Smooth muscle cell (in vitro differentiated cells): ENCODE results near the gene CNIH2. TPM values are rescaled to one million over a fixed set of nuclear protein-coding genes. Genes with fewer than 3 reads are reported as not detected.
"Not testable (repeated sequence)": the region's sequence is repeated elsewhere in the genome, so short reads cannot be mapped to it uniquely, and the experiment has no call there.

Experiments
- DNase-seq: peaks from one replicate; lab custom pipeline; 2025; ENCODE audit not compliant: unreplicated experiment; lab: John Stamatoyannopoulos, UW
- H2AFZ ChIP-seq: fragments of 200-600 bp; sonication (generic); 2 replicates; pipeline ENCODE4 v1.6.0; 2016; ENCODE audit warnings: antibody characterized with exemption, low read depth, mild to moderate bottlenecking
- H3F3A ChIP-seq: fragments of 200-600 bp; sonication (generic); 2 replicates; pipeline ENCODE4 v1.6.0; 2017; ENCODE audit warnings: antibody characterized with exemption, low read depth
- H3K27ac ChIP-seq: fragments of 200-600 bp; sonication (generic); 2 replicates; pipeline ENCODE4 v1.5.1; 2016; ENCODE audit warnings: low read depth, mild to moderate bottlenecking
- H3K27me3 ChIP-seq: fragments of 200-600 bp; sonication (generic); 2 replicates; pipeline ENCODE4 v1.6.1; 2016; ENCODE audit warnings: low read depth, mild to moderate bottlenecking
- H3K36me3 ChIP-seq: fragments of 200-600 bp; sonication (generic); 2 replicates; pipeline ENCODE4 v1.5.1; 2016; ENCODE audit warnings: low read depth
- H3K4me1 ChIP-seq: fragments of 200-600 bp; sonication (generic); 2 replicates; pipeline ENCODE4 v1.5.1; 2016; ENCODE audit warnings: low read depth
- H3K4me2 ChIP-seq: fragments of 200-600 bp; sonication (generic); 2 replicates; pipeline ENCODE4 v1.6.0; 2016; ENCODE audit warnings: mild to moderate bottlenecking
- H3K4me3 ChIP-seq: fragments of 200-600 bp; sonication (generic); 2 replicates; pipeline ENCODE4 v1.5.1; 2016; ENCODE audit warnings: mild to moderate bottlenecking
- H3K79me2 ChIP-seq: fragments of 200-600 bp; sonication (generic); 2 replicates; pipeline ENCODE4 v1.6.0; 2016; ENCODE audit warnings: low read depth, mild to moderate bottlenecking
- H3K9ac ChIP-seq: fragments of 200-600 bp; sonication (generic); 2 replicates; pipeline ENCODE4 v1.6.0; 2016; ENCODE audit warnings: low read depth
- H3K9me3 ChIP-seq: fragments of 200-600 bp; sonication (generic); replicated peaks from 2 replicates; pipeline ENCODE4 v1.5.1; 2016; ENCODE audit warnings: low read depth
- H4K20me1 ChIP-seq: fragments of 200-600 bp; sonication (generic); 2 replicates; pipeline ENCODE4 v1.6.0; 2016; ENCODE audit warnings: low read depth
- WGBS: methylation state at CpG from one replicate; pipeline ENCODE4 v1.1.7; 2016; ENCODE audit warnings: low lambda C conversion rate; 5-methylcytosine and 5-hydroxymethylcytosine counted together
- polyA plus RNA-seq: library from polyadenylated mRNA; unstranded; fragments of >200 nt; fragmentation: Nextera tagmentation; extraction: Ambion mirVana; gene quantifications from 2 replicates; pipeline ENCODE4 v1.2.1, GENCODE V29; 2016
- total RNA-seq: library from RNA; depleted of rRNA; stranded (reverse); fragments of >200 nt; gene quantifications from 2 replicates; pipeline ENCODE4 v1.2.3, GENCODE V29; 2014
- TF ChIP-seq, protein P1 (sequence below): fragments of 200-600 bp; sonication (generic); IDR thresholded peaks from 2 replicates; pipeline ENCODE4 v1.5.1; 2017; ENCODE audit warnings: borderline replicate concordance, mild to moderate bottlenecking, antibody characterized with exemption; ENCODE audit not compliant: insufficient read depth, poor library complexity, severe bottlenecking

The CNIH2 gene
- total and polyA plus RNA-seq, 2 experiments from 2014 or later, result 12.2 to 17.0 TPM

DNA sequence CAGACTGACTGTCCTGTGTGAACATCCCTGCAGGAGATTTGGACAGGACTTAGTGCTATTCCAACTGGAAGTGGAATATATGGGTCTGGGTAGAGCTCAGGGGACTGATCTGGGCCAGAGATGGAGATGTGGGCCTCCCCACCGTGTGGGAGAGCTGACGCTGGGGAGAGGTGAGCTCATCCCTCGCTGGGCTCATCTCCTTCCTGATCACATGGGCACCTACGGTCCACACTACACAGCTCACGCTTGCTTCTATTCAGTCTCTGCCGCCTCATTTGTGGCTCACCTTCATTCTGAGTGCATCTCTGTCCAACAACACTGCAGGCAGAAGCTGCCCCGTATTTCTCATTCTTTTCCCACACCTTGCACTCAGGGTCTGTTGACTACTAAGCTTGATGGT is 26.2 kb upstream of the CNIH2 start:
- no peaks in the 10 kb centered on the region for H3K27me3 ChIP-seq
- H3K27ac ChIP-seq, result no peak overlapping the region
- no peak overlapping the region for H2AFZ ChIP-seq
- peaks cover 8% of the 10 kb centered on the region for H4K20me1 ChIP-seq
- no peak overlapping the region for H3K4me3 ChIP-seq
- no peaks in the 10 kb centered on the region for H3K4me1 ChIP-seq
- no peak overlapping the region for H3K4me2 ChIP-seq
- peaks cover 5% of the 10 kb centered on the region for H3F3A ChIP-seq
- H3K9me3 ChIP-seq, result no peaks in the 10 kb centered on the region
- DNase-seq, result no peak
- WGBS, result 85% methylated on average over 7 of the region's 7 CpGs
- no peak overlapping the region for H3K9ac ChIP-seq
- H3K79me2 ChIP-seq, result no peaks in the 10 kb centered on the region
- H3K36me3 ChIP-seq, result no peaks in the 10 kb centered on the region
- TF ChIP-seq, protein P1, sequence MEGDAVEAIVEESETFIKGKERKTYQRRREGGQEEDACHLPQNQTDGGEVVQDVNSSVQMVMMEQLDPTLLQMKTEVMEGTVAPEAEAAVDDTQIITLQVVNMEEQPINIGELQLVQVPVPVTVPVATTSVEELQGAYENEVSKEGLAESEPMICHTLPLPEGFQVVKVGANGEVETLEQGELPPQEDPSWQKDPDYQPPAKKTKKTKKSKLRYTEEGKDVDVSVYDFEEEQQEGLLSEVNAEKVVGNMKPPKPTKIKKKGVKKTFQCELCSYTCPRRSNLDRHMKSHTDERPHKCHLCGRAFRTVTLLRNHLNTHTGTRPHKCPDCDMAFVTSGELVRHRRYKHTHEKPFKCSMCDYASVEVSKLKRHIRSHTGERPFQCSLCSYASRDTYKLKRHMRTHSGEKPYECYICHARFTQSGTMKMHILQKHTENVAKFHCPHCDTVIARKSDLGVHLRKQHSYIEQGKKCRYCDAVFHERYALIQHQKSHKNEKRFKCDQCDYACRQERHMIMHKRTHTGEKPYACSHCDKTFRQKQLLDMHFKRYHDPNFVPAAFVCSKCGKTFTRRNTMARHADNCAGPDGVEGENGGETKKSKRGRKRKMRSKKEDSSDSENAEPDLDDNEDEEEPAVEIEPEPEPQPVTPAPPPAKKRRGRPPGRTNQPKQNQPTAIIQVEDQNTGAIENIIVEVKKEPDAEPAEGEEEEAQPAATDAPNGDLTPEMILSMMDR, result no peak

DNA sequence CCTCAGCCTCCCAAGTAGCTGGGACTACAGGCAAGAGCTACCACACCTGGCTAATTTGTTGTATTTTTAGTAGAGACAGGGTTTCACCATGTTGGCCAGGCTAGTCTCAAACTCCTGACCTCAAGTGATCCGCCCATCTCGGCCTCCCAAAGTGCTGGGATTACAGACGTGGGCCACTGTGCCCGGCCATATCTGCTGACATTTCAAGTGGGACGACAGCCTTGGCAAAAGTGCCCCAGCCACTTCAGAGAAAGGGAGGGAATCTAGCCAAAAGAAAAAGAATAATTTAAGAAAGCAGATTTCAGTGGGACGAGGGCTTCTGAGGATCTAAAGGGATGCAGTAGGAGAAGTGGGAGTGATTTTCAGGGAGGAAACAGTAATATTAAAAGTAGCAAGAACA is 24.9 kb upstream of the CNIH2 start:
- H3K79me2 ChIP-seq, H3K9ac ChIP-seq, H3K4me2 ChIP-seq, DNase-seq, H3K4me3 ChIP-seq, H3F3A ChIP-seq, H3K9me3 ChIP-seq, H4K20me1 ChIP-seq, H2AFZ ChIP-seq, H3K27ac ChIP-seq, H3K4me1 ChIP-seq, H3K27me3 ChIP-seq, H3K36me3 ChIP-seq: not testable (repeated sequence)
- WGBS, result 97% methylated on average over 6 of the region's 6 CpGs

DNA sequence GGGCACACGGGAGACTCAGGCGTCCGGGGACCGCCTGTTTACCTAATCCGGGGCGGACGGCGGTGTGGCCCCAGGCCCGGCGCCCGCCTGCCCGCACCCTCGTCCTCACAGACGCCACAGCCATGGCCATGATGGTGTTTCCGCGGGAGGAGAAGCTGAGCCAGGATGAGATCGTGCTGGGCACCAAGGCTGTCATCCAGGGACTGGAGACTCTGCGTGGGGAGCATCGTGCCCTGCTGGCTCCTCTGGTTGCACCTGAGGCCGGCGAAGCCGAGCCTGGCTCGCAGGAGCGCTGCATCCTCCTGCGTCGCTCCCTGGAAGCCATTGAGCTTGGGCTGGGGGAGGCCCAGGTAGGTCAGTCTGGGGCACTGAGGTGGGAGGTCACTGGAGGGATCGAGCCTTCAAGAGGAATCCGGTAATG is 19.5 kb upstream of the CNIH2 start:
- H3K4me2 ChIP-seq, result peak overlapping the region; percentile 96
- H4K20me1 ChIP-seq, result peaks cover 26% of the 10 kb centered on the region
- no peak overlapping the region for H2AFZ ChIP-seq
- no peak for DNase-seq
- WGBS, result 7% methylated on average over 28 of the region's 28 CpGs
- H3K4me3 ChIP-seq, result peak overlapping the region; percentile 87
- no peaks in the 10 kb centered on the region for H3K36me3 ChIP-seq
- no peaks in the 10 kb centered on the region for H3K27me3 ChIP-seq
- peak overlapping the region; percentile 64 for H3K9ac ChIP-seq
- H3F3A ChIP-seq, result no peaks in the 10 kb centered on the region
- H3K4me1 ChIP-seq, result peaks cover 7% of the 10 kb centered on the region
- no peak overlapping the region for H3K27ac ChIP-seq
- H3K9me3 ChIP-seq, result no peaks in the 10 kb centered on the region
- TF ChIP-seq, protein P1, result no peak
- peaks cover 8% of the 10 kb centered on the region for H3K79me2 ChIP-seq

GRCh38 chr11:66259225-66259624 is 18.8 kb upstream of the CNIH2 start:
- peak overlapping the region; percentile 96 for H3K4me2 ChIP-seq
- no peak overlapping the region for H2AFZ ChIP-seq
- H3K4me1 ChIP-seq, result peaks cover 7% of the 10 kb centered on the region
- no peak overlapping the region for H3K9ac ChIP-seq
- H3K27ac ChIP-seq, result no peak overlapping the region
- no peaks in the 10 kb centered on the region for H3K9me3 ChIP-seq
- no peaks in the 10 kb centered on the region for H3K36me3 ChIP-seq
- no peaks in the 10 kb centered on the region for H3F3A ChIP-seq
- peaks cover 8% of the 10 kb centered on the region for H3K79me2 ChIP-seq
- TF ChIP-seq, protein P1, result no peak
- H4K20me1 ChIP-seq, result peaks cover 26% of the 10 kb centered on the region
- H3K27me3 ChIP-seq, result no peaks in the 10 kb centered on the region
- no peak for DNase-seq
- 100% methylated on average over 2 of the region's 2 CpGs for WGBS
- no peak overlapping the region for H3K4me3 ChIP-seq
